NOMO-1 treated with DMSO at 0.1 percent for 48 hours (cell line): ENCODE measurements around the gene SIRT3.
"Not testable (repeated sequence)": the region's sequence is repeated elsewhere in the genome, so short reads cannot be mapped to it uniquely, and the experiment has no call there.

Experiments
- DNase-seq: peaks from one replicate; lab custom pipeline; 2025; ENCODE audit not compliant: unreplicated experiment; lab: John Stamatoyannopoulos, UW

The SIRT3 gene

DNA sequence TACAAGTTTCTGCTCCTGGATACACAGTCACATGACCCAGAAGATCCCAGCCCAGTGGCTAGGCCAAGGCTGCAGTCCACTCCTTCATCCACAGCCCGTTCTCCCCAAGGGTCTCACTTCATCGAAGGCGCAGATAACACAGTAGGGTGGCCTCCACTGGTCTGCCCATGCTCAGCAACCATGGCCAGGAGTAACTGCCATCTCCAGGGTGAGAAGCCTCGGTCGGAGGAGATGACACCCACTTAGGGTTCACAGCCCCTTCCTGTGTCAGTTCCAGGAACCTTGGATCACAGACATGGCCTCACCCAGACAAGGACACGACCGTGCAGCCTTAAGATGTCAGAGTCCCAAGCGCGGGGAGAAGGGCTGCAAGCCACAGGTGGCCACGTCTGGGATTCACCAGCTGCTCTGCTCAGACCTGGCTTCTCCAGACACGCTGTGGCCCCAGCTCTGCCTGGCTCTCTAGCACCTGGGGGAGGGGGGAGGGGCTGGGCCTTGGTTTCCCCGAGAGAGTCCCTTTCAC is 31.5 kb downstream of the SIRT3 start:
- no peak for DNase-seq

DNA sequence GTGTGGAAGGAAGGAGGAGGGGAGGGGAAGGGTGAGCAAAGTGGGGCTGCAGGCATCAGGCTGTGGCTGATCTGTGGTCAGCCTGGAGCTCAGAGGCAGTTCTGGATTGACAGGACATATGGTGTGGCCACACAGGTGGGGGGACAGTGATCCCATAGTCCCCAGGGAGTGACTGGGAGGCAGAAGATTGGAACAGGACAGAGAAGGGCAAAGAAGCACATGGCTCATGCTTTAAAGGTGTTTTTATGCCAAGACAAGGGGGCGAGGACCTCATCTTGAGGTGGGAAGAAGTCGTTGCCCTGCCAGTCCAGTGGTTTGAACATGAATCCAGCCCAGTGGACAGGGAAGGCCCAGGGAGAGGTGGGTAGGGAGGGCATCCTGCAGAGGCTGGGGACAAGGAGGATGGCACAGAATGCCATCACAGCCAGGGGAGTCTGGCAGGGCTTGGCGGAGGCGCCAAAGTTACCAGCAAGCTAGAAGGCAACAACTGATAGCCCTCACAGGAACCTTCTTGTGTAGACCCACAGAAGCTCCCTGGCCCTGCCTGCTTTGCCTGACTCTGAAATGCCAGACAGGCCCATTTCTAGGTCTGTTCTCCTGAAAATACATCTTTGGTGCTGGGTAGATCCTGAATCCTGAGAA is 32.1 kb downstream of the SIRT3 start:
- no peak for DNase-seq

DNA sequence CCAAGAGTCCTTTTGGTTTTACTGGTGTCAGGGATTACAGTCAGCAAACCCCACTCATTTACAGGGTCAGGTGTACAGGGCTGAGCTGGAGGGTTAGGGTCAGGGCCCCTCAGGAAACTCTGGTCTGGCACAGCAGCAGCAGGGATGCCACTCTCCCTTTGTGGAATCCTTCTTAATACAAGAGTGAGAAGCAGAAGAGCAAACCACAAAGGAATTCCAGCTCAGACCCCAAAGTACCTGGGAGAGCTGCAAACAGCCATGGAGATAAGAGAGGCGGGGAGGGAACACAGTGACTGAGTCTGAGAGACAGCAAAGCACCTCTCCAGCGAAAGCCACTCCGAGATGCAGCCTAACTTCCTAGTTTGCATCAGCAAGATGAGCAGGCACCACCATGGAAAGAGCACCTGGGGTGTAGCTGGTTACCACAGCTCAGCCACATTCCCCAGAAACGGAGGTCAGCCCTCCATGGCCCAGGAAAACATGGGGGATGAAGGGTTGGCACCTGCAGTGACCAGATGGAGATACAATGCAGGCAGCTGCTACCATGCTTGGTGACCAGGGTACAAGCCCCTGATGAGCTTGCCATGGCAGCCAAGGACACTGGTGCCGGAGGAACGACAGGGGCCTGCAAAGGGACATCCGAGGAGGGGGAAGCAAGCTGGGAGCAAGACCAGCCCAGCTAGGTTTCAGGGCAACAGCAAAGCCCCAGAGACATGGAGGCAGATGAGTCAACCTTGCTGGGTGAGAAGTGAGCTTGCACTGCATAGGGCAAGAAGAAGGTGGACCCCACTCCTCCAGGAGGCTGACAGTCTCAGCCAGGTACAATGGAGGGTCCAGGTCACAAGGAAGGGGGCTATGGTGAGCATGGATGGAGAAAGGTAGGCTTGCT is 32.8 kb downstream of the SIRT3 start:
- no peak for DNase-seq

DNA sequence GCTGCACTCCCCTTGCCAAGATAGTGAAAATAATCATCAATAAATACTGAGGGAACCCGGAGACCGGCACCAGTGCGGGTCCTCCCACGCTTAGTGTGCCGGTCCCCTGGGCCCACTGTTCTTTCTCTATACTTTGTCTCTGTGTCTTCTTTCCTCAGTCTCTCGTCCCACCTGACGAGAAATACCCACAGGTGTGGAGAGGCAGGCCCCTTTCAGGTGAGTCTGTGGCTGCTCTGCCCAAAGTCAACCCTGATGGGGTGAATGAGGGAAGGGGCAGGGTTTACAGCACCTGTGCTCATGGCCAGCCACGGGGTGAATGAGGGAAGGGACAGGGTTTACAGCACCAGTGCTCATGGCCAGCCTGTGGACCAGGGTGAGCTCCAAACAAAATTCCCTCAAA is 33.7 kb downstream of the SIRT3 start:
- DNase-seq: no peak

DNA sequence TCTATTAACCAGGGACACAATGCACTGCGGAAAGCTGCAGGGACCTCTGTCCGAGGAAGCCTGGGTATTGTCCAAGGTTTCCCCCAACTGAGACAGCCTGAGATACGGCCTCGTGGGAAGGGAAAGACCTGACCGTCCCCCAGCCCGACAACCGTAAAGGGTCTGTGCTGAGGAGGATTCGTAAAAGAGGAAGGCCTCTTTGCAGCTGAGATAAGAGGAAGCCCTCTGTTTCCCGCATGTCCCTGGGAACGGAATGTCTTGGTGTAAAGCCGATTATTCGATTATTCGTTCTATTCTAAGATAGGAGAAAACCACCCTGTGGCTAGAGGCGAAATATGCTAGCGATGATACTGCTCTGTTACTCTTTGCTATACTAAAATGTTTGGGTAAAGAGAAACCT is 34.2 kb downstream of the SIRT3 start:
- no peak for DNase-seq

DNA sequence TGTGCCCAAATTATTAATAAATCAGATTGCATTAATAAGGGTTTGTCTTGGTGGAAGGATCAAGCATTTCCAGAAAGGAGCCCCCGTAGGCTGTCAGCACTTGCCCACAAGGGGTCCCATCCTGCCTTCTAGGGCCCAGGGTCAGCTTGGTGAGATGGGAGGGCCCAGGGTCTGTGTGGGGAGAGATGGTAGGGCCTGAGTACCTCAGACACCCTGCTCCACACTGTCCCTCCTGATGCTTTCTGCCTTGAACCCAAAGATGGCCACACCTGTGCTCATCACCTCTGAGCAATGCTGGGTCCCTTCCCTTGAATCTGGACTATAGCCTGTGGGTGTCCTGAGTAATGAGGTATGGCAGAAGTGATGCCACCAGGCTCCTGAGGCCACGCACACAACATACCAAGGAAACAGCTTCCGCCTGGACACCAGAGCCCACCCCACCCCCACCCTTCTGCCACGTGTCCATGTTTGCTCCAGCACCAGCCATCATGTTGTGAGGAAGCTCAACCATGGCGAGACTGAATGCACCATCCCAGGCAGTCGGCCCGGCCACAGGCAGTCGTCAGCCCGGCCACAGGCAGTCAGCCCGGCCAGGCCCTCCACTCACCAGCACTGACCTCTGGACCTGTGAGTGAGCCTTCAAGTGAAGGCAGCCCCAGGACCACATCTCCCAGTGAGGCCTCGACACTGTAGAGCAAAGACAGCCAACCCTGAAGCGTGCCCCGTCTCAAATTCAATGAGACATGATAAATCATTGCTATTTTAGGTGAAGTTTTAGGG is 35.7 kb downstream of the SIRT3 start:
- DNase-seq: no peak

DNA sequence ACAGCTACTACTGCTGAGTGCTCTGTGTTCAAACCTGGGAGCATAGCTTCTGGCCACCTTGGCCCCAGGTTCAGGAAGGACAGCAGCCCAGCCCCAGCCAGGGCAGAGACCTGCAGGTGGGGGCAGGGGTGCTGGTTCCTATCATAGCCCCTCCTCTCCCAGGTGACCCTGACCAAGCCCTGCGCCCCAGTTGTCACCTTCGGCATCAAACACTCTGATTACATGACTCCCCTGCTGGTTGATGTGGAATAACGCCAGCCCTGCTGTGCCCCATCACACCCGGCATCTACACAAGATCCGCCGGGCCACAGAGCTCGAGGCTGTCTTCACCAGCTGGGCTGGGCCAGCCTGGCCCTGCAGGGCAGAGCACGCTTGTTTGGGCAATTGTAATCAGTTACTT is 36.4 kb downstream of the SIRT3 start:
- no peak for DNase-seq

DNA sequence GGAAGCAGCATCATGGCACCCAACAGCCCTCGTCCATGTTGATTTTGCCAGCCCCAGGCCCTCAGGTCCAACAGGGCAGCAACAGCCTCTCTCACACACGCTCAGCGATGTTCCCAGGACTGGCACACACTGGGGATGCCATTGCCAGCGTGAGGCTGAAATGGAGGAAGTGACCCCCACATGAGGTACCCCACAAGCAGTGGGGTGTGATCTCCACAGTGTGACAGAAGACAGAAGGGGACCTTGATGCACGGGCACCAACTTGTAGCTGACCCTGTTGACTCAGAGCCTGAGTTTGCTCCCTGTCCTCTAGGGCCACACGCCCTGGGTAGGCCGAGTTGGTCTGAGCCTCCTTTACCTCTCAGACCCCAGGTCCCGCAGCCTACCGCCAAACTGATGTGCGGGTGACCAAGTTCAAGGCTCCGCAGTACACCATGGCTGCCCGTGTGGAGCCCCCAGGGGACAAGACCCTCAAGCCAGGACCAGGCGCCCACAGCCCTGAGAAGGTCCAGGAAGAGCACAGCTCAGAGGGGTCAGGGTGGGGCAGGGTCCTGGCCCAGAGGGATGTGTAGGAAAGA is 37.0 kb downstream of the SIRT3 start:
- DNase-seq: no peak

DNA sequence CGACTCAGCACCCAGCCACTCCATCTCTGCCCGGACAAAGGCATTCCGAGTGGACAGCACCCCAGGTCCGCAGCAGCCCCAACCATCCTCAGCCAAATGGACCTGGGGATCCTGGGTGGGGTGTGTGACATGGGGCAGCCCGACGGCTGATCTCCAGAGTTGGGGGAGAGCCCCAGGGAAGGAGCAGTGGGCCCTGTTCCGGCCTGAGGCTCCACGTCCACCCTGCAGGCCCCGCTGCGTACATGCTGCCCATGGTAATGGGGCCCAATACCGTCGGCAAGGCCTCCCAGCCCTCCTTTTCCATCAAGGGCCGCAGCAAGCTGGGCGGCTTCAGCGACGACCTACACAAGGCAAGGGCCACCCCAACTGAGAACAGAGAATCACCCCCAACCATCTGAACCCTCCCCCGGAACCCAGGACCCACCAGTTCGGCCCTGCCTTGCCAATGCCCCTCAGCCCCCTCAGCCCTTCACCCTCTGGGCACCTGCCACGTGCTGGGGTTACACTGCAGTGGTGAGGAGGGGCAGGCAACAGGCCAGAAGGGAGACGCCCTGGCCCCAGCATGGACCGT is 37.8 kb downstream of the SIRT3 start:
- no peak for DNase-seq

DNA sequence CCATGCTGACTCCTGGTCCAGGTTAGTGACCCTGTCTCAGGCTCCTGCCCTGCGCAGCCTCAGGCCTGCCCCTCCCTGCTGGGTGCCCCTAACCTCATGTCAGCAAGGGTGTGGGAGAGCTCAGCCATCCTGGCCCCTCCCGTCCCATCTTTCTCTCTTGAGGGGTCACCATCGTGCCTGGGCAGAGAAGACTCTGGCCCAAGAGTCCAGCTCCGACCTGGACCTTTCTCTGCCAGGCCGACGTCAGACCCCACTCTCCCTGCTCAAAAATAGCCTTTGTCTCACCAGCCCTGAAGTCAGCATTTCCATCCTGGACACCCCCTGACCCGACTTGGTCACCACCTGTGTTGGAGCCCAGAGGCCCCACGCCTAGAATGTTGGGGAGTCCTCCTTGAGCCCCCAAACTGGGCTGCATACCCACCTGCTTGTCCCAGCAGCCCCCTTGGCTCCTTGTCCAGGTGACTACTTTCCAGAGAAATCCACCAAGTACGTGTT is 38.4 kb downstream of the SIRT3 start:
- DNase-seq: no peak

DNA sequence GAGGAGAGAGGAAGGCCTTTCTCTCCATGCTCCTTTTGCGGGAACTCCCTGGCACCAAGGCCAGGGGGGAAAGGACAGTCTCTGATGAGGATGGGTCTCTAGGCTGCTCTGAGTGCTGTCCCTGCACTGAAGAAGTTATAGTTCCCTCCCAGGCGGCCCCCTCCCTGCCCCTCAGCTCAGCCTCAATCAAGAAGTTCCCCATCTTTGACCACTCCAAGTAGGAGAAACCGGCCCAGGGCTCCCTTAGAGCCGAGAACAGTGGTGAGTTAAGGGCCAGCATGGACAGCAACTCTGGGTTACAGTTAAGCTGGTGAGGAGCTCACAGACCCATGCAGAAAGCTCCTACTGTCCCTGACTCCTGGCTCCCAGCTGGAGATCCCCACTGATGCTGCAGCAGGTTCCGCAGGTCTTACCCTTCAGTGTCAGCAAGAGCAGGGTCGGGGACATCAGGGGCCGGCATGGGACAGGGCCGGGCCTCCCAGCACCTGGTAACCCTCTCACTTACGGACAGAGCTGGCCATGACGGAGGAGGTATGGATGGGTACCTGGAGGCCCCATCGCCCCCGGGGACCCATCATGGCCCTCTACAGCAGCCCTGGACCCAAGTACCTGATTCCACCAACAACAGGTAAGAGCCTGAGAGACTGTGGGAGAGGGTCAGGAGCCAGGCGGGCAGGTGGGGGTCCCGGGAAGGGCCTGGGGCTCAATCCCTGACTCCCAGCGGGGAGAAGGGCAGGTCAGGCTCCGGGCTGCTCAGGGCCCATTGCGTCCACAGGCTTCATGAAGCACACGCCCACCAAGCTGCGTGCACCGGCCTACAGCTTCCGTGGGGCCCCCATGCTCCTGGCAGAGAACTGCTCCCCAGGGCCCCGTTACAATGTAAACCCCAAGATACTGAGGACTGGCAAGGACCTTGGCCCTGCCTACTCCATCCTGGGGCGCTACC is 39.1 kb downstream of the SIRT3 start:
- DNase-seq: no peak

DNA sequence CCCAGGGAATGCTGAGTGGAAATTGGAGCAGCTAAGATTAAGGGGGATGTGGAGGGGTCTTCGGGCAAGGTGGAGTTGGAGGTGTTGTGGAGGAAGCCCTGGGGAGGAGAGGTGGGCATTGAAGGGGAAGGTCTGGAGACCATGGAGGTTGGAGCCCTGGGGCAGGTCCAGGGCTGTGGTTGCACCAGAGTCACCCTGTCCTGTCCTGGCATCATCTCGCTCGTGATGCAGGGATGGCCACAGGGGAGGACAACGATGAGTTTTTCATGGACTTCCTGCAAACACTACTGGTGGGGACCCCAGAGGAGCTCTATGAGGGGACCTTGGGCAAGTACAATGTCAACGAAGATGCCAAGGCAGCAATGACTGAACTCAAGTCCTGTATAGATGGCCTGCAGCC is 42.7 kb downstream of the SIRT3 start:
- not testable (repeated sequence) for DNase-seq

DNA sequence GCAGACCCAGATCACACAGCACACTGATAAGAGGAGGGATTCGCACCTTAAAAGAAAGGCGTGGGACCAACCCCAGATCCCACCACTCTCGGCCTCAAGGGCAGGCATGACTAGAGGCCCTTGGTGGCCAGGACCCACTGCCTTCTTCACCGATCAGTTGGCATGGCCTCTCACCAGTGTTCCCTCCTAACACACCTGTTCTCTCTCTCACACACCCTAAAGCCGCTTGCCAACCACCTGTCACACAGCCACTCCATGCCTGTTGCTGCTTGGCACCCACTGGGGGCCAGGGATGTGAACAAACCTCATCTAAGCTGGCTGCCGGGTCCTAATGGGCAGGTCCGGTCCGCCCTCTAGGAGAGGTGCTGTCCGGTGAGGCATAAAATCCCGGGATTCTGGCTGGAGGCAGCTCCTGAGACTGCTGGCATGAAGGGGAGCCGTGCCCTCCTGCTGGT is 43.4 kb downstream of the SIRT3 start, which contains the start of gene SCGB1C1:
Gene SCGB1C1 (plus strand): TSS at position 405 of the 455 bp plus-strand sequence. CDS start 22 bp downstream, at position 427.
- not testable (repeated sequence) for DNase-seq

DNA sequence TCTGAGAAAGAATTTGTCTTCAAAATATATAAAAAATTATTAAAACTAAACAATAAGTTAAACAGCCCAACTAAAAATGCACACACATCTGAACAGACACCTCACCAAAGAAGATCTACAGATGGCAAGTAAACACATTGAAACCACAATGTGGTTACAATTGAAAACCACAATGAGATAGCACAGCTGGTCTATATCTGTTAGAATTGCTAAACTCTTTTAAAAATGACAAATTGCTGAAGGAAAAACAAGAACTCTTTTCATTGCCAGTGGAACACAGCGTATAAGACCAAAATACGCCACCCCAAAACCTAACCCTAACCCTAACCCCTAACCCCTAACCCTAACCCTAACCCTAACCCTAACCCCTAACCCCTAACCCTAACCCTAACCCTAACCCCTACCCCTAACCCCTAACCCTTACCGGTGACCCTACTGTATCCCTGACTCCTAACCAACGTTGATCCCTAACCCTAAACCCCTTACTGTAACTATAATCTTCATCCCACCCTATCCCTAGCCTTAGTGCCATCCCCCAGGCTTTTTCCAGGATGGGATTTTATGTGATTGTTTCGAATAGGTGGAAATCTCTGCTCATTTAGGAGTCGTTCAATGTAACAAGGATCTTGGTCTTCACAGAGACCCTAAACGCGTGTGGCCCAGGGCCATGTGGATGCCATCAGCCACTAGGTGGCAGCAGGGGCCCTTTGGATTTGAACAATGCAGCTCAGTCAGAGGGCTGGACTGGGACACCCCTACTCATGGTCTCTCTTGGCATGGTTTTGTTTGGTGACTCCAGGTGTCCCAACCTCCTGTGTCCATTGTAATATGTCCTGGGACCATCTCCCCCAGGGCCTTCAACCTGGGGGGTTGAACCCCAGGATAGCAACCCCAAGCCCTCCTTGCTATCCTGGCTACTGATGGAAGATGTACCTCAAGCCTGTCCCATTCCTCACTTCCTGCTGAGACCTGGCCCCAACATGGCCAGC is 44.4 kb downstream of the SIRT3 start:
- DNase-seq: not testable (repeated sequence)

DNA sequence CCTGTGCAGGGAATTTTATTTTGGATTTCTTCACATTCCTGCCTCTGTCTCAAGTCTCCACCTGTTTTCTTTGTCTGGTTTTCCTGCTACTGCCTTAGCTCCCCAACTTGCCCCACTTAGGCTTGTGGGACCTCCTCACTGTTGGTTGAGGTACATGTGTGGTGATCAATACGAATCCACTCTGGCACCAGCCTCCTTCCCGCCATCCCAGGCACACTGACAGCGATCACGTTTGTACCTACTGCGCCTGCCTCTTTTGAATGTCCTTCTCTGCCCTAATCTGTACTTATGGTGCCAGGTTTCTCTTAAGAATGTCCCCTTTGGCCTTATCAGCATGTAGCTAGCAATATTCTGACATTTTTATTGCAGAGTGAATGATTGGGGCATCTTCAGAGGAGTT is 45.6 kb downstream of the SIRT3 start:
- DNase-seq: not testable (repeated sequence)

DNA sequence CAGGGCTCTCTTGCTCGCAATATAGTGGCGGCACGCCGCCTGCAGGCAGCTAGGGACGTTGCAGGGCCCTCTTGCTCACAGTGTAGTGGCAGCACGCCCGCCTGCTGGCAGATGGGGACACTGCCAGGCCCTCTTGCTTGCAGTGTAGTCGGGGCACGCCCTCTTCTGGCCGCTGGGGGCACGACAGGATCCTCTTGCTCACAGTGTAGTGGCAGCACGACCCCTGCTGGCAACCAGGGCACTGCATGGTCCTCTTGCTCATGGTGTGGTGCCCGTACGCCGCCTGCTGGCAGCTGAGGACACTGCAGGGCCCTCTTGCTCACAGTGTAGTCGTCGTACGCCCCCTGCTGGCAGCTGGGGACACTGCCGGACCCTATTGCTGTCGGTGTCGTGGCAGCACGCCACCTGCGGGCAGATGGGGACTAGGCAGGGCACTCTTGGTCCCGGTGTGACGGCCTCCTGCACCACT is 46.3 kb downstream of the SIRT3 start:
- not testable (repeated sequence) for DNase-seq

DNA sequence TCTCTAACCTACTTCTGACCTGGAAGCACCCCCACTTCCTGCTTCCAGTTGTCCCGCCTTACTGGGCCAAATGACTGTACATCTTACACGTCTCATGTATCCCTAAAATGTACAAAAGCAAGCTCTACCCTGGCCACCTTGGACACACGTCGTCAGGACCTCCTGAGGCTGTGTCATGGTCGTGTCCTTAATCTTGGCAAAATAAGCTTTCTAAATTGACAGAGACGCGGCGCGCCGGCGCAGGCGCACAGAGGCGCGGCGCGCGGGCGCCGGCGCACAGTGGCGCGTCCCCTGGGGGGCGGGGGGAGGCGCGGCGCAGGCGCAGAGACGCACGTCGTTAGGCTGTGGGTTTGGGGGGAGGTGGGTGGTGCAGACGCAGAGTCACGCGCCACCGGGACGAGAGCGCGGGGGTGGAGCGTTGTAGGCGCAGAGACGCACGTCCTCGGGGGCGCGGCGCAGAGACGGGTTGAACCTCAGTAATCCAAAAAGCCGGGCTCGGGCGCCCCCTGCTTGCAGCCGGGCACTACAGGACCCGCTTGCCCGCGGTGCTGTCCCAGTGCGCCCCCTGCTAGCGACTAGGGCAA is 46.9 kb downstream of the SIRT3 start:
- DNase-seq: not testable (repeated sequence)
